ENCODE measurements around the gene FZD7. TPM values are rescaled to one million over a fixed set of nuclear protein-coding genes. Genes with fewer than 3 reads are reported as not detected.

Gene FZD7
- total RNA-seq, 1 donor from 2014 or later = 79.4 TPM

DNA sequence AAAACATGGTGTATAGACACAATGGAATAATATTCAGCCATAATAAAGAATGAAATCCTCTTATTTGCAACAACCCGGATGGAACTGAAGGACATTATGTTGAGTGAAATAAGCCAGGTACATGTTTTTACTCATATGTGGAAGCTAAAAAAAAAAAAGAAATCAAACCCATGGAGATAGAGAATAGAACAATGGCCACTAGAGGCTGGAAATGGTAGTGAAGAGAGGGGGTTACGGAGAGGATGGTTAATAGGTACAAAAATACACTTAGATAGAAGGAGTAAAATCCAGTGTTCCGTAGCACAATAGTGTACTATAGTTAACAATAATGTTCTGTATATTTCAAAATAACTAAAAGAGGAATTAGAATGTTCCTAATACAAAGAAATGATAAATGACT lies 26.6 kb downstream of the FZD7 start:
- no peaks in the 10 kb centered on the region for H4K20me1 ChIP-seq (ENCODE audit: low read depth)
- Mint-ChIP-seq H3K9me3 (no peaks in the 10 kb centered on the region), H3K27me3 (ENCODE audit: insufficient read depth, low read depth) (no peaks in the 10 kb centered on the region), H3K4me1 (peaks cover 35% of the 10 kb centered on the region), H3K27ac (no peak overlapping the region), H3K4me3 (no peak overlapping the region), H3K36me3 (peaks cover 2% of the 10 kb centered on the region)
- no peak overlapping the region for H3K4me2 ChIP-seq
- H3F3A ChIP-seq (ENCODE audit: low read depth) = peaks cover 23% of the 10 kb centered on the region
- no peak overlapping the region for H3K9ac ChIP-seq
- H3K27ac ChIP-seq = no peak overlapping the region
- H3K4me3 ChIP-seq = no peak overlapping the region
- no peaks in the 10 kb centered on the region for H3K79me2 ChIP-seq (ENCODE audit: low read depth)
- H3K9me3 ChIP-seq (ENCODE audit: low read depth) = no peaks in the 10 kb centered on the region
- H2AFZ ChIP-seq (replicated peaks) = no peak overlapping the region
- no peaks in the 10 kb centered on the region for H3K27me3 ChIP-seq
- TF ChIP-seq EZH2 (IDR thresholded peaks at IDR 0.05) (no peak), EZH2phosphoT487 (IDR thresholded peaks at IDR 0.05) (no peak)
- TF ChIP-seq, protein P1, sequence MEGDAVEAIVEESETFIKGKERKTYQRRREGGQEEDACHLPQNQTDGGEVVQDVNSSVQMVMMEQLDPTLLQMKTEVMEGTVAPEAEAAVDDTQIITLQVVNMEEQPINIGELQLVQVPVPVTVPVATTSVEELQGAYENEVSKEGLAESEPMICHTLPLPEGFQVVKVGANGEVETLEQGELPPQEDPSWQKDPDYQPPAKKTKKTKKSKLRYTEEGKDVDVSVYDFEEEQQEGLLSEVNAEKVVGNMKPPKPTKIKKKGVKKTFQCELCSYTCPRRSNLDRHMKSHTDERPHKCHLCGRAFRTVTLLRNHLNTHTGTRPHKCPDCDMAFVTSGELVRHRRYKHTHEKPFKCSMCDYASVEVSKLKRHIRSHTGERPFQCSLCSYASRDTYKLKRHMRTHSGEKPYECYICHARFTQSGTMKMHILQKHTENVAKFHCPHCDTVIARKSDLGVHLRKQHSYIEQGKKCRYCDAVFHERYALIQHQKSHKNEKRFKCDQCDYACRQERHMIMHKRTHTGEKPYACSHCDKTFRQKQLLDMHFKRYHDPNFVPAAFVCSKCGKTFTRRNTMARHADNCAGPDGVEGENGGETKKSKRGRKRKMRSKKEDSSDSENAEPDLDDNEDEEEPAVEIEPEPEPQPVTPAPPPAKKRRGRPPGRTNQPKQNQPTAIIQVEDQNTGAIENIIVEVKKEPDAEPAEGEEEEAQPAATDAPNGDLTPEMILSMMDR (IDR thresholded peaks at IDR 0.05) = peak; percentile 51
- no peaks in the 10 kb centered on the region for H3K36me3 ChIP-seq
- DNase-seq (ENCODE audit: low spot score) = no peak
- peaks cover 15% of the 10 kb centered on the region for H3K4me1 ChIP-seq

DNA sequence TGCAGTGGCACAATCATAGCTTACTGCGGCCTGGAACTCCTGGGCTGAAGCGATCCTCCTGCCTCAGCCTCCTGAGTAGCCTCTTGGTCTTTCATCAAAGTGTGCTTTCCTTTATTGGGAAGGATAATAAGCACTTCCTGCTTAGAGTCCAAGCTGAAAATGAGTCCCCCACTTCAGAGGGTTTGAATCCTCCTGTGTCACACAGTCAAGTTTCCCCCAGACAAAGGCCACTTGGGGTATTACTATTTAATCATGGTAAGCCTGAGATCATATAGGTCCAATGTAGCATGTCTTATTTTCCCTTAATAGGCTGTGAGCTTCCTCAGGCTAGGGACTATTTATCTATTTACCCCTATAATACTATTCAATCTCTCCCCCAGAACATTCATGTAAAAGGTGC lies 28.0 kb downstream of the FZD7 start:
- H4K20me1 ChIP-seq (ENCODE audit: low read depth) = no peaks in the 10 kb centered on the region
- no peak overlapping the region for H3K9ac ChIP-seq
- no peaks in the 10 kb centered on the region for H3K9me3 Mint-ChIP-seq
- no peak overlapping the region for H2AFZ ChIP-seq (replicated peaks)
- H3K4me1 Mint-ChIP-seq = peaks cover 42% of the 10 kb centered on the region
- no peak overlapping the region for H3K4me2 ChIP-seq
- no peak overlapping the region for H3K27ac ChIP-seq
- no peaks in the 10 kb centered on the region for H3K79me2 ChIP-seq (ENCODE audit: low read depth)
- no peaks in the 10 kb centered on the region for H3K36me3 ChIP-seq
- no peaks in the 10 kb centered on the region for H3K9me3 ChIP-seq (ENCODE audit: low read depth)
- H3K36me3 Mint-ChIP-seq = peaks cover 2% of the 10 kb centered on the region
- no peak overlapping the region for H3K4me3 Mint-ChIP-seq
- peak overlapping the region; percentile 57 for H3K27ac Mint-ChIP-seq
- H3K27me3 Mint-ChIP-seq (ENCODE audit: insufficient read depth, low read depth) = no peaks in the 10 kb centered on the region
- peaks cover 16% of the 10 kb centered on the region for H3K4me1 ChIP-seq
- DNase-seq (ENCODE audit: low spot score) = no peak
- H3K27me3 ChIP-seq = no peaks in the 10 kb centered on the region
- TF ChIP-seq, protein P1 (IDR thresholded peaks at IDR 0.05) = no peak
- TF ChIP-seq EZH2phosphoT487 (IDR thresholded peaks at IDR 0.05) = no peak
- TF ChIP-seq EZH2 (IDR thresholded peaks at IDR 0.05) = no peak
- H3F3A ChIP-seq (ENCODE audit: low read depth) = peaks cover 23% of the 10 kb centered on the region
- no peak overlapping the region for H3K4me3 ChIP-seq

DNA sequence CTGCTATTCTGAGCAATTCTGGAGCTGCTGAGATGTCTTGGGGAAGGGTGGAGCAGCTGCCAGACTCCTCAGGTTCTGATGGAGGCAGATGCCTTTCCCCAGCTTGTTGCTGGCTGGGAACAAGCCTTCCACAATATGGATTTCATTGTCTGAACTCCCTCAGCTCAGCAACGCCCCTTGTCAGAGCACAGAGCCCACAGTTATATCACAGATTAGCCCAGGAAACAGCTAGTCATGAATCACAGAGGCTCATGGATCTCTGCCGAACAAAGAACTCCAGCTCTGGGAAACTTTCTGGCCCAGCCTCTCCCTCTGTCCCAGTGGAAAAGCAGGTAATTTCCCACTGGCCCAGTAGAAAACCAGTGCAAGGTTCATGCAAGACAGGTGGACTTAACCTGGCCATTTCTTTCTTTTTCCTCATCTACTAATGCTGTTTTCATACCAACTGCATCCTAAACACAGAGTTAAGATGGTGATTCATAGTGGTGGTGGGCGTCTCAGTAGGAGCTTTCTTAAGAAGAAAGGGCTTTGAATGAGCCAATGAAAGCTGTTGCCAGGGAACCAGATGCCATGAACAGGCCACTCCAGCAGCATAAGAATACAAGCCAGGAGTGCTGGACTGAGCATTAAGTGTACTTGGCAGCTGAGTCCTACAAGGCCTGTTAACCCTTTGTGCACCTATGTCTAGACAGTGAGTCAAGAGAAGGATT lies 30.7 kb downstream of the FZD7 start:
- H3F3A ChIP-seq (ENCODE audit: low read depth) = peaks cover 23% of the 10 kb centered on the region
- Mint-ChIP-seq H3K27me3 (ENCODE audit: insufficient read depth, low read depth) (no peaks in the 10 kb centered on the region), H3K4me3 (peak overlapping the region; percentile 78), H3K36me3 (peaks cover 2% of the 10 kb centered on the region), H3K9me3 (no peaks in the 10 kb centered on the region), H3K4me1 (peaks cover 62% of the 10 kb centered on the region), H3K27ac (peak overlapping the region; percentile 100)
- TF ChIP-seq, protein P1 (IDR thresholded peaks at IDR 0.05) = no peak
- TF ChIP-seq EZH2 (IDR thresholded peaks at IDR 0.05) (no peak), EZH2phosphoT487 (IDR thresholded peaks at IDR 0.05) (no peak)
- peak; percentile 77 for DNase-seq (ENCODE audit: low spot score)
- peak overlapping the region; percentile 69 for H3K4me2 ChIP-seq
- peak overlapping the region; percentile 78 for H2AFZ ChIP-seq (replicated peaks)
- H3K4me3 ChIP-seq = peak overlapping the region; percentile 19
- no peaks in the 10 kb centered on the region for H3K27me3 ChIP-seq
- no peaks in the 10 kb centered on the region for H3K9me3 ChIP-seq (ENCODE audit: low read depth)
- H3K36me3 ChIP-seq = no peaks in the 10 kb centered on the region
- no peaks in the 10 kb centered on the region for H4K20me1 ChIP-seq (ENCODE audit: low read depth)
- peak overlapping the region; percentile 72 for H3K27ac ChIP-seq
- H3K9ac ChIP-seq = no peak overlapping the region
- H3K4me1 ChIP-seq = peaks cover 16% of the 10 kb centered on the region
- H3K79me2 ChIP-seq (ENCODE audit: low read depth) = no peaks in the 10 kb centered on the region

Data from neural progenitor cell (in vitro differentiated cells).